Heart right ventricle (tissue), 16 donors: ENCODE data around the gene NRXN3. TPM values are rescaled to one million over a fixed set of nuclear protein-coding genes. Genes with fewer than 3 reads are reported as not detected.

ENCODE experiments used
- ATAC-seq, 8 donors: fragments of 200-7000 bp; cut with Tn5 transposase; one replicate each; pipeline ENCODE4 v1.9.1; 2020; ENCODE audit warnings: mild to moderate bottlenecking in 8 of 8, moderate library complexity in 8 of 8, moderate number of reproducible peaks in 1 of 8
- DNase-seq, 2 donors: peaks; one replicate each; pipeline ENCODE4 v3.0.0-alpha.2; 2020
- H3K27ac ChIP-seq, 10 donors: fragments of 200-600 bp; sonication (generic) in 2 of 10; one replicate each; pipeline versions ENCODE4 v1.5.0 to v1.8.0; 2020 to 2022; ENCODE audit warnings: mild to moderate bottlenecking in 3 of 10
- H3K27me3 ChIP-seq, 7 donors: fragments of 200-600 bp; one replicate each; pipeline ENCODE4 v1.8.0; 2021 to 2022; ENCODE audit warnings: mild to moderate bottlenecking in 2 of 7
- H3K36me3 ChIP-seq, 9 donors: fragments of 200-600 bp; sonication (generic) in 1 of 9; one replicate each; pipeline versions ENCODE4 v1.5.0 to v1.8.0; 2020 to 2022; ENCODE audit warnings: mild to moderate bottlenecking in 2 of 9
- H3K4me1 ChIP-seq, 9 donors: fragments of 200-600 bp; sonication (generic) in 1 of 9; one replicate each; pipeline versions ENCODE4 v1.5.0 to v1.8.0; 2020 to 2022; ENCODE audit warnings: mild to moderate bottlenecking in 4 of 9
- H3K4me3 ChIP-seq, 10 donors: fragments of 200-600 bp; sonication (generic) in 2 of 10; one replicate each; pipeline versions ENCODE4 v1.5.0 to v1.8.0; 2020 to 2022; ENCODE audit warnings: mild to moderate bottlenecking in 7 of 10, moderate library complexity in 2 of 10
- H3K9me3 ChIP-seq, 11 donors: fragments of 200-600 bp in 10 of 11; sonication (generic) in 2 of 11; one replicate each; pipeline versions ENCODE4 v1.5.0 to v1.8.0; 2013 to 2022; ENCODE audit warnings: mild to moderate bottlenecking in 2 of 11, control low read depth in 1 of 11, moderate library complexity in 1 of 11
- WGBS, 2 donors: extraction: QIAGEN DNeasy Blood & Tissue Kit; methylation state at CpG; one replicate each; pipeline ENCODE4 v1.1.7; 2013; ENCODE audit warnings: inconsistent platforms in 1 of 2; 5-methylcytosine and 5-hydroxymethylcytosine counted together
- intact Hi-C, 10 donors: fragments of 100-400 bp; cut with DNase I; formaldehyde crosslinking; loops; one replicate each; pipeline versions ENCODE4 v1.11.1 to v1.14.2; 2022
- polyA plus RNA-seq, 2 donors: library from polyadenylated mRNA; stranded (reverse); fragments of 200-250 nt; gene quantifications; one replicate each; pipeline ENCODE4 v1.2.3, GENCODE V29; 2013
- total RNA-seq, 10 donors: library from RNA; stranded (reverse); fragmentation: NEBNext Ultra II Directional in 3 of 10; extraction: Animal tissue kit (Norgen Biotek cat#: 25700) in 3 of 10; gene quantifications; one replicate each; pipeline versions ENCODE4 v1.2.1 to v1.2.4, GENCODE V29; 2021 to 2023
- TF ChIP-seq, protein P1 (sequence below), 9 donors: fragments of 200-600 bp; sonication (generic) in 2 of 9; IDR thresholded peaks; one replicate each; pipeline versions ENCODE4 v1.5.0 to v1.8.0; 2021 to 2022; ENCODE audit warnings: antibody characterized with exemption in 9 of 9, mild to moderate bottlenecking in 5 of 9, moderate library complexity in 1 of 9
- donor health status: Arrhythmogenic right ventricular cardiomyopathy.
- donor health status: ischemic (EF 13 %, LVEDD 7.1; RV severe dilation, severe dysfunction).
- donor health status: healthy with polysubstance abuse.
- donor health status: DM: no; HTN: yes; CAD: no.
- donor health status: DM: no; HTN: no; CAD: no.
- donor health status: ischemic (EF 25% LVEDD 6.9; RV normal size, moderate dysfunction).
- donor health status: ischemic (EF 25% LVEDD 5.7; RV mildly dilated, moderate dysfunction).
- donor health status: healthy.
- donor health status: DM: yes; HTN: yes; CAD: no.
- donor health status: Ischemic cardiomyopathy.
- donor health status: ischemic (EF 35%, LVEDD 5.7; RV mildly dilated, moderate dysfunction).
- donor health status: nonischemic (EF 11% LVEDD 7.7; RV severe dilation, severe dysfunction).
- donor health status: DM: yes; HTN: yes; CAD: no.
- donor health status: PGD.
- donor health status: ischemic (EF 29% LVEDD 5.4; RV normal size, mild dysfunction).
- donor health status: nonischemic (EF 23%, LVEDD 6.1; RV moderate dilation, normal function).

Gene NRXN3
- total and polyA plus RNA-seq, 12 donors: 0.23 to 1.8 (median 0.87) TPM

GRCh38 chr14:79515158-79515557 is 1345.0 kb downstream of the NRXN3 start:
- ATAC-seq: no peak
- no peaks in the 10 kb centered on the region for H3K4me1 ChIP-seq
- intact Hi-C loops: no loop called here
- H3K27me3 ChIP-seq: no peaks in the 10 kb centered on the region
- DNase-seq: no peak
- TF ChIP-seq, protein P1, sequence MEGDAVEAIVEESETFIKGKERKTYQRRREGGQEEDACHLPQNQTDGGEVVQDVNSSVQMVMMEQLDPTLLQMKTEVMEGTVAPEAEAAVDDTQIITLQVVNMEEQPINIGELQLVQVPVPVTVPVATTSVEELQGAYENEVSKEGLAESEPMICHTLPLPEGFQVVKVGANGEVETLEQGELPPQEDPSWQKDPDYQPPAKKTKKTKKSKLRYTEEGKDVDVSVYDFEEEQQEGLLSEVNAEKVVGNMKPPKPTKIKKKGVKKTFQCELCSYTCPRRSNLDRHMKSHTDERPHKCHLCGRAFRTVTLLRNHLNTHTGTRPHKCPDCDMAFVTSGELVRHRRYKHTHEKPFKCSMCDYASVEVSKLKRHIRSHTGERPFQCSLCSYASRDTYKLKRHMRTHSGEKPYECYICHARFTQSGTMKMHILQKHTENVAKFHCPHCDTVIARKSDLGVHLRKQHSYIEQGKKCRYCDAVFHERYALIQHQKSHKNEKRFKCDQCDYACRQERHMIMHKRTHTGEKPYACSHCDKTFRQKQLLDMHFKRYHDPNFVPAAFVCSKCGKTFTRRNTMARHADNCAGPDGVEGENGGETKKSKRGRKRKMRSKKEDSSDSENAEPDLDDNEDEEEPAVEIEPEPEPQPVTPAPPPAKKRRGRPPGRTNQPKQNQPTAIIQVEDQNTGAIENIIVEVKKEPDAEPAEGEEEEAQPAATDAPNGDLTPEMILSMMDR (IDR thresholded peaks at IDR 0.05): no peak
- H3K36me3 ChIP-seq: no peaks in the 10 kb centered on the region
- H3K27ac ChIP-seq: no peak overlapping the region
- 71 to 73% methylated on average over 3 of the region's 3 CpGs for WGBS, 2 donors
- H3K9me3 ChIP-seq: peaks cover 0 to under 1% (median 0%) of the 10 kb centered on the region in 11 donors
- H3K4me3 ChIP-seq: no peak overlapping the region

DNA sequence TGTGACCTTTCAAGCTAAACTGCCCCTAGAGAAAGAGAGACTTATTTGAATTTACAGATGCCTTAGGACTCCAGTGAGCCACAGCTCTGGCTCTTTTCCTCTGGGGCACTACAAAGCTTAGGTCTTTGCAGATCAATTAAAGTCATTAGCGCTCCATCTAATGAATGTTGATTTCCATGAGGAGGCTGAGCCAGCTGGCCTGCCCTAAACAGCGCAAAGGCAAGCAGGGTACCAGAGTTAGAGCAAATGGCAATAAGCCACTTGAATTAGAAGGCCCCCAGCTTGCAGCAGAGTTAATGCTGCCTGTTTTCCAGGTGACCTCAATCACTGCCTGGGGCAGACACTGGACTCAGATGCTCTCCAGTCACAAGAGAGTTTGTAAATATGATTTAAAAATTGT is 1345.8 kb downstream of the NRXN3 start:
- Histone ChIP-seq H3K4me1 (no peaks in the 10 kb centered on the region), H3K9me3 (peaks cover 0 to 9% (median 0%) of the 10 kb centered on the region in 11 donors), H3K27me3 (no peaks in the 10 kb centered on the region), H3K27ac (no peak overlapping the region), H3K36me3 (no peaks in the 10 kb centered on the region), H3K4me3 (no peak overlapping the region)
- TF ChIP-seq, protein P1 (IDR thresholded peaks at IDR 0.05): no peak
- ATAC-seq (no peak), DNase-seq (no peak)
- intact Hi-C loops: no loop called here
- 78 to 85% methylated on average over 2 of the region's 2 CpGs for WGBS, 2 donors

- Histone ChIP-seq H3K4me3 (no peak overlapping the region), H3K27ac (no peak overlapping the region), H3K36me3 (no peaks in the 10 kb centered on the region), H3K4me1 (no peaks in the 10 kb centered on the region), H3K27me3 (no peaks in the 10 kb centered on the region), H3K9me3 (peaks cover 0 to 13% (median 0%) of the 10 kb centered on the region in 11 donors)
- WGBS, 2 donors: 92 to 93% methylated on average over 3 of the region's 3 CpGs
- ATAC-seq (no peak), DNase-seq (no peak)
- intact Hi-C loops: no loop called here
- TF ChIP-seq, protein P1 (IDR thresholded peaks at IDR 0.05): no peak
Observed at GRCh38 chr14:79525416-79525815, 1355.2 kb downstream of the NRXN3 start.

GRCh38 chr14:79528828-79529416 is 1358.7 kb downstream of the NRXN3 start:
- WGBS, 2 donors: 73 to 79% methylated on average over 16 of the region's 16 CpGs
- Histone ChIP-seq H3K27me3 (no peaks in the 10 kb centered on the region), H3K4me3 (no peak overlapping the region), H3K4me1 (no peaks in the 10 kb centered on the region), H3K9me3 (no peaks in the 10 kb centered on the region), H3K36me3 (no peaks in the 10 kb centered on the region), H3K27ac (no peak overlapping the region)
- intact Hi-C loops: no loop called here
- no peak for DNase-seq
- ATAC-seq: no peak
- TF ChIP-seq, protein P1 (IDR thresholded peaks at IDR 0.05): no peak
